GM13976 (cell line): ENCODE data around the gene FFAR3.

Experiments used
- DNase-seq: peaks from one replicate; pipeline ENCODE4 v3.0.0; 2012; ENCODE audit warnings: low spot score
- in situ Hi-C: fragments of 300-500 bp; cut with MboI; formaldehyde crosslinking; loops from one replicate; pipeline ENCODE4 v1.12.0; 2022; ENCODE audit warnings: low sequenced_read_pairs, mixed read lengths, inconsistent platforms; ENCODE audit not compliant: unreplicated experiment
- TF ChIP-seq, protein P1 (sequence below): IDR thresholded peaks from 2 replicates; pipeline ENCODE4 v1.5.1; 2012; ENCODE audit warnings: borderline replicate concordance, mild to moderate bottlenecking; ENCODE audit not compliant: insufficient read depth; ENCODE audit errors: extremely low read depth, missing control alignments, control extremely low read depth

Gene FFAR3

DNA sequence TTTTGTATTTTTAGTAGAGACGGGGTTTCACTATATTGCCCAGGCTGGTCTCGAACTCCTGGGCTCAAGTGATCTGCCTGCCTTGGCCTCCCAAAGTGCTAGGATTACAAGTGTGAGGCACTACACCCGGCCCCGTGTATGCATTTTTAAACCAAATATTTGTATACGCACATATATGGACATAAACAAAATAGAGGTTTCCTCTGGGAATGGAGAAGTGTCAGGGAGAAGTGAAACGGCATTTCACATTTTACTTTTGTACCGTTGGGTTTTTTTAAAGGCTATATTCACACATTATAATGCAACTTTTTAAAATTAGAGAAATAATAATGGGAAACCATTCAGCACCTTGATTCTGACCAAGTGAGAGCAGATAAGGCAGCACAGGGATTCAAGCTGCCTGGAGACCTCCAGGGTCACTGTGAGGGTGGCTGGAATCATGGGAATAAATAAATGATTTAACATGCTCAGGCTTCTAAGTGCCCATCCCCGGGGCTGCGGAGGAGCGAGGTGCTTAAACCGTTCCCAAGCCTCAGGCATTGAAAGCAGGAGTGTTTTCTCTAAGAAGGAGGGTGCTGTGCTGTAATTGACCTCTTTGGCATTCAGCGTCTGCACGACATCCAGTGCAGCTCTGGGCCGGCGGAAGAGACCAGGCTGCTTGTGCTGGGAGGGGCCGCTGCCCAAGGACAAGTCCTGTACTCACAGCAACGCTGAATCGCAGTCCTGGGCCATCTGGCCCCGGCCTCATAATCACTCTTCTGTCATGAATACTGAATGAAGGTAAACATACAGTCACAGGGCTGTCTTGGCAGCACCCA is 37.3 kb downstream of the FFAR3 start:
- in situ Hi-C loops: no loop called here
- TF ChIP-seq, protein P1, sequence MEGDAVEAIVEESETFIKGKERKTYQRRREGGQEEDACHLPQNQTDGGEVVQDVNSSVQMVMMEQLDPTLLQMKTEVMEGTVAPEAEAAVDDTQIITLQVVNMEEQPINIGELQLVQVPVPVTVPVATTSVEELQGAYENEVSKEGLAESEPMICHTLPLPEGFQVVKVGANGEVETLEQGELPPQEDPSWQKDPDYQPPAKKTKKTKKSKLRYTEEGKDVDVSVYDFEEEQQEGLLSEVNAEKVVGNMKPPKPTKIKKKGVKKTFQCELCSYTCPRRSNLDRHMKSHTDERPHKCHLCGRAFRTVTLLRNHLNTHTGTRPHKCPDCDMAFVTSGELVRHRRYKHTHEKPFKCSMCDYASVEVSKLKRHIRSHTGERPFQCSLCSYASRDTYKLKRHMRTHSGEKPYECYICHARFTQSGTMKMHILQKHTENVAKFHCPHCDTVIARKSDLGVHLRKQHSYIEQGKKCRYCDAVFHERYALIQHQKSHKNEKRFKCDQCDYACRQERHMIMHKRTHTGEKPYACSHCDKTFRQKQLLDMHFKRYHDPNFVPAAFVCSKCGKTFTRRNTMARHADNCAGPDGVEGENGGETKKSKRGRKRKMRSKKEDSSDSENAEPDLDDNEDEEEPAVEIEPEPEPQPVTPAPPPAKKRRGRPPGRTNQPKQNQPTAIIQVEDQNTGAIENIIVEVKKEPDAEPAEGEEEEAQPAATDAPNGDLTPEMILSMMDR: no peak
- no peak for DNase-seq

GRCh38 chr19:35396240-35396885 is 38.1 kb downstream of the FFAR3 start:
- no peak for DNase-seq
- in situ Hi-C loops: no loop called here
- TF ChIP-seq, protein P1: no peak

- TF ChIP-seq, protein P1: no peak
- no peak for DNase-seq
- in situ Hi-C loops: no loop called here
Observed at GRCh38 chr19:35397064-35397463, 38.8 kb downstream of the FFAR3 start.

DNA sequence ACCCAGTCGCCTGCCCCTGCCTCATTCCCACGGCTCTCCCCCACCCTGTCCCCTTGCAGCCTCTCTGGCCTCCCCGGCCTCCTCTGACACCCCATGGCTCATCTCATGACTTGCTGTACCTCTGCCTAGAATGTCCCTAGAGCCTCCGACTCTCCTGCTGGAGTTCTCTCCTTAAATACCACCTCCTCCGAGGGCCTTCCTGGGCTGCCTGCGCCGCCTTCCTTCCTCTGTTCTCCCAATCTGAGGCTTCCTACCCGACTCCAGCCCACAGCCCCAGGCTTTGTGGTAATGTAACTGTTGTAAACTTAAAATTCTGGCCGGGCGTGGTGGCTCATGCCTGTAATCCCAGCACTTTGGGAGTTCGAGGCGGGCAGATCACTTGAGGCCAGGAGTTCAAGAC is 40.3 kb downstream of the FFAR3 start:
- in situ Hi-C loops: no loop called here
- TF ChIP-seq, protein P1: no peak

DNA sequence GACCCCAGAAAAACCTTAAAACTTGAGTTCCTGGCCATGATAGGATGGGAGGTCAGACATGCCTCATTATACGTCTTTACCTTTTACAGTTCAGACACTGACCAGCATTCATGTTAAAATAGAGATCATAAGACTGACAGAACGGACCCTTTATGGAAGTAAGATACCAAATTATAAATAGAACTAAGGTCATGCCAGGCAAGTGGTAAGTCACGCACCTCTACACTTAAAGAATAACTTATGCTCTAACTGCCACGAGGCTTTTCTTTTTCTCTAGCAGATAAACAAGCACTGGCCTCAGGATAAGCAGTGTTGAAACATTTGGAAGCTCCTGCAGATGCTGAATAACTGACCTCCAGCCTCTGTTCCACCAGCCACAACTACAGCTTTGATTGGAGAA is 41.0 kb downstream of the FFAR3 start:
- in situ Hi-C loops: no loop called here
- TF ChIP-seq, protein P1: no peak
- no peak for DNase-seq

More for the DNA sequence above, 40.3 kb downstream of the FFAR3 start:
- no peak for DNase-seq

GRCh38 chr19:35399948-35400772 is 41.9 kb downstream of the FFAR3 start:
- in situ Hi-C loops: no loop called here
- TF ChIP-seq, protein P1: no peak
- no peak for DNase-seq
